ENCODE measurements around the gene THAP4.

THAP4 gene

GRCh38 chr2:241568726-241569125, 68.2 kb downstream of the THAP4 start:
- TF ChIP-seq CTCF (IDR thresholded peaks at IDR 0.05): no peak

- no peak for TF ChIP-seq CTCF (IDR thresholded peaks at IDR 0.05)
These were observed 69.2 kb downstream of the THAP4 start for GRCh38 chr2:241567776-241568175.

- no peak for TF ChIP-seq CTCF (IDR thresholded peaks at IDR 0.05)
These were observed 70.5 kb downstream of the THAP4 start for GRCh38 chr2:241566468-241566867.

- TF ChIP-seq CTCF (IDR thresholded peaks at IDR 0.05): no peak
These were observed 71.5 kb downstream of the THAP4 start for GRCh38 chr2:241565411-241565810.

GRCh38 chr2:241564596-241565410, 72.2 kb downstream of the THAP4 start:
- TF ChIP-seq CTCF (IDR thresholded peaks at IDR 0.05): no peak

GRCh38 chr2:241563981-241564595, 72.9 kb downstream of the THAP4 start:
- TF ChIP-seq CTCF (IDR thresholded peaks at IDR 0.05): no peak

GRCh38 chr2:241563571-241563980, 73.4 kb downstream of the THAP4 start:
- no peak for TF ChIP-seq CTCF (IDR thresholded peaks at IDR 0.05)

All from LNCAP (cell line).